ENCODE results near the gene PLEKHH2.
"Not testable (repeated sequence)": the region's sequence is repeated elsewhere in the genome, so short reads cannot be mapped to it uniquely, and the experiment has no call there.

The PLEKHH2 gene

GRCh38 chr2:43642363-43642762, 5.3 kb downstream of the PLEKHH2 start:
- no peak for DNase-seq

- no peak for DNase-seq
Measured at GRCh38 chr2:43643680-43644079, 6.6 kb downstream of the PLEKHH2 start.

GRCh38 chr2:43648994-43649701, 12.1 kb downstream of the PLEKHH2 start:
- no peak for DNase-seq

- no peak for DNase-seq
Measured at GRCh38 chr2:43653506-43653905, 16.4 kb downstream of the PLEKHH2 start.

- DNase-seq: no peak
Measured at GRCh38 chr2:43657241-43657640, 20.2 kb downstream of the PLEKHH2 start.

DNA sequence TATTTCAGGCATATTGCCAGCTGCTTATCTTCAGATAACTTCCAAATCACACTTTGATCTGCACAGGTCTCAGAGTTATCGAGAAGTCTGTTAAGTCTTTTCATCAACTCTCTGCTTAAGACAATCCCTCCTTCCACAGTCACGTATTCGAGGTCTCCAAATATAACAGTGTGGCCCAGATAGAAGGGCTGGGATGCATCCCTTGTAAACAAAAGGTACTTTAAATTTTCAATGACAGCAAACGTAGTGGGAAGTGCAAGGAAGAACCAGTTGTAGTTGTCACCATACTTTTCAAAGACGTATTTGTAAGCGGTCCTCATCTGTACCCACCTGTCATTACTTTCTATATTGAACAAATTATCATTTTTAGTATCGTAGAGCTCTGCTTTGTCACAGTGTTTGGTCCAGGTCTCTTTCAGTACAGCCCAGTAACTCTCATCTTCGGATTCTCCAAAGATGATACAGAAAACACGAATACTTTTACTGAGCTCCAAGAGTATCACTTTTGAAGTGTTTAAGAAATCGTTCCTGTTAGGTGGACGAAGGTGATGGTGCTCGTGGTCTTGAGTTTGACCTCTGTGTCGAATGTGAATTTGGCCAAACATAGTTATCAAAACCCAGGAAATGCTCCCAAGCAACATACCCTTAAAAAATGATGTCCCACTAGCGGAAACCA, 38.7 kb downstream of the PLEKHH2 start:
- DNase-seq: no peak

GRCh38 chr2:43676322-43677050, 39.4 kb downstream of the PLEKHH2 start, which contains the start of gene C1GALT1C1L:
Gene C1GALT1C1L, minus strand, starts transcription at chr2:43676429. Its CDS starts 107 bp downstream, at chr2:43676322.
- peak; percentile 19 for DNase-seq

GRCh38 chr2:43677783-43678182, 40.7 kb downstream of the PLEKHH2 start:
- DNase-seq: not testable (repeated sequence)

DNA sequence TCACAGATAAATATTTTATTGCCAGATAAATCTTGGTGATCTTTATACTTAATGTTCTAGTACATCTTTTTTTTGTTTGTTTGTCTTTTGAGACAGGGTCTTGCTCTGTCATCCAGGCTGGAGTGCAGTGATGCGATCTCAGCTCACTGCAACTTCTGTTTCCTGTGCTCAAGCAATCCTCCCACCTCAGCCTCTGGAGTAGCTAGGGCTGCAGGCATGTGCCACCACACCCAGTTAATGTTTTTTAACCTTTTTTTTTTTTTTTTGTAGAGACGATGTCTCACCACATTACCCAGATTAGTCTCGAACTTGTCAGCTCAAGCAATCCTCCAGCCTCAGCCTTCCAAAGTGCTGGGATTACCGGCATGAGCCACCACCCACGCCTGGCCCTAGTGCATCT, 48.3 kb downstream of the PLEKHH2 start:
- no peak for DNase-seq

DNA sequence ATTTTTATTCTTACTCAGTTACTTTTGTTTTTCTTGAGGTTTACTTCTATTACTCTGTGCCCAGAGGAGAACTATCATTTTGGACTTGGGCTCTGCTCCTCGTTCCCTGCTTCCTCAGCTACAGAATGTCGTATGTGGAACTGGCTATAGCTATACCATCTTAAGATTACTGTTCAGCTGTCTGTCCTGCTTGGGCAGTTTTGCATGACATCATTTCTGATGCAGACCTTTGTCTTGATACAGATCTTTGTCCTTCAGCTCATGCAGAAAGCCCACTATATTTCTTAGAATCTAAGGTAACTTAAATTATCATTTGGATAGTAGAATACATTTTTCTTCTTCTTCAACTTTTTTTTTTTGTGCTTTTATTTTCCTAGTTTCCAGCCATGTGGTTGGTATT, 52.9 kb downstream of the PLEKHH2 start:
- DNase-seq: no peak

- no peak for DNase-seq
Measured at GRCh38 chr2:43692428-43692994, 55.5 kb downstream of the PLEKHH2 start.

DNA sequence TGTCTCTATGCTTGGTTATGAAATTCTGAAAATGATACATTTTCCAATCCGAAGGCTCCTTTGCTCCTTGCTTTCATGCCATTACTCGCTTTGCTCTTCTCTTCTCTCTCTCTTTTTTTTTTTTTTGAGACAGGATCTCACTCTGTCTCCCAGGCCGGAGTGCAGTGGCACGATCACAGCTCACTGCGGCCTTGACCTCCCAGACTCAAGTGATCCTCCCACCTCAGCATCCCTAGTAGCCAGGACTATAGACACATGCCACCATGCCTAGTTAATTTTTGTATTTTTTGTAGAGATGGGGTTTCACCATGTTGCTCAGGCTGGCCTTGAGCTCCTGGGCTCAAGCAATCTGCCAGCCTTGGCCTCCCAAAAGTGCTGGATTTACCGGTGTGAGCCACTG, 61.1 kb downstream of the PLEKHH2 start:
- not testable (repeated sequence) for DNase-seq

DNA sequence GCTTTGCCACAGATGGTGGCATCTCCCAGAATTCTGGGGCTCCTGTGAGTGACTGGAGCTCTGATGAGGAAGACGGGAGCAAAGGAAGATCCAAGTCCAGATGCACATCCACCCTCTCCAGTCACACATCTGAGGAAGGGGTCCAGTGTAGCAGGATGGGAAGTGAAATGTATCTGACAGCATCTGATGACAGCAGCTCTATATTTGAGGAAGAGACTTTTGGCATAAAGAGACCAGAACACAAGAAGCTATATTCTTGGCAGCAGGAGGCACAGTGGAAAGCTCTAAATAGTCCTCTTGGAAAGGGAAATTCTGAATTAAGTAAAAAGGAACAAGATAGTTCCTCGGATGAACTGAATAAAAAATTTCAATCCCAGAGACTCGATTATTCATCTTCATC, 62.7 kb downstream of the PLEKHH2 start:
- no peak for DNase-seq

GRCh38 chr2:43701111-43701510, 64.1 kb downstream of the PLEKHH2 start:
- DNase-seq: peak; percentile 60

- no peak for DNase-seq
Measured at GRCh38 chr2:43707255-43708015, 70.4 kb downstream of the PLEKHH2 start.

GRCh38 chr2:43708178-43708577, 71.1 kb downstream of the PLEKHH2 start:
- no peak for DNase-seq

- no peak for DNase-seq
Measured at GRCh38 chr2:43708891-43709290, 71.8 kb downstream of the PLEKHH2 start.

DNA sequence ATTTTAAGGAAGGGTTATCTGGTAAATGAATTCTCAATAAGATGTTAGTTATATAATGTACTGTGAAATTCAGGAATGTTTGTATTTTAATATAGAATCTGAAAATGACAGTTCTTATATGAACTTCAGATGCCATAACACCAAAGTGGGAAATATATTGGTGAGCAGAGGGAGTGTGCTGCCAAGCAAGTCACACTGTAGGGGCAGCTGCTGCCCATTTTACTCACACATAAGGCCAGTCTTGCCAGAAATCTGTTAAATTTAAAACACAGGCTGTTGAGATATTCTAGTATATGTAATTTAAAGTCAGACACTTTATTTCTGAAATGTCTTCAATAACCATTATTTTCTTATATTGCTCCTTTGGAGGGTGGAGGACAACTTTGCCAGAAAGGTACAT, 73.8 kb downstream of the PLEKHH2 start:
- no peak for DNase-seq

DNA sequence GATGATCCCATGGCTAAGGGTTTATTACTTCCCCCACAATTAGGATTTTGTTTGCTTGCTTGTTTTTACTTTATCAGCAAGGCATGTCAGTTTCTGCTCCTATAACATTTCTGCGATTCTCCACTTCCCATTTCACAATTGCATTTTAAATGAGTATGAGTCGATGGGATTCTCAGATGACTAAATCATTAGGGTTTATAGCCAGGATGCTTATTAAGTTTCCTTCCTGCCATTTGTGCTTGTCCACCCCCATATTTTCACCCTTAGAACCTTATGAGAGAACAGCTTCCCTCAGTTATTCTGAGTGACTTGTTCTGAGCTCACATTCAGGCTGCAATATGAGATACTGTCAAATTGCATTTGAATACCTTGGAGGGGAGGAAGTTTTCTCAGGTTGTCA, 77.1 kb downstream of the PLEKHH2 start:
- DNase-seq: no peak

DNA sequence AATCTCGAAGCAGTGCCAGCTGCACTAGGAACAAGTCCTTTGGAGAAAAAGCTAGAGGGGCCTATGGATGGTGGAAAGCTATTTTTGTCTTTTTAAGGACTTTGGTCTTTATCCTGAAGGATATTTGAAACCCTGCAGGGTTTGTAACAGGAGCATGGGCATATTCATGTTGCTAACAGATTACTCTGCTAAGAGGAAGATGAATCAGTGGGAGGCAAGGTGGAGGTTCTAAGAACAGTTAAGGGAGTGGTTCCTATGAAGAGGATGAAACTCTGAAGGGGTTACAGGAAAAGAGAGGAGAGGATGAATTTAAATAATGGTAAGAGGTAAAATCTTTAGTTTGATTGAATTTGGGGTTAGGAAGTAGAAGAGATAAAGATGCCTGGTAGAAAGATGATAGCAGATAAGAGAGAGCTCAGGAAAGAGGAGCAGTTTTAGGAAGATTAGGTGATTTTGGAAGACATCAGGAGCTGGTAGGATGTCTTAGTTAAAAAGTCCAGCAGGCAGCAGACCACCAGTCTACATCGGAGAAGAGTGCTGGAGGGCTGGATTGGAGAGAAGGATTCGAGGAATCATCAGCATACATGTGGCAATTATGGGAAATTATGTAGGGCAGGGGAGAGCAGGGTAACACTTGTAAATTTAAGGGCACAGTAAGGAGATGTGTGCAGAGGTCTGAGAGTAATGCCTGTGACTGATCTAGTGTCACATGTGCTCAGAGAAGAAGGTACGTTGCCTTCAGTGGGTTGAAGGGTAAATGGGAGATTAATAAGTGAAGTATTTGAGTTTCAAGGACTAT, 78.4 kb downstream of the PLEKHH2 start:
- no peak for DNase-seq

DNA sequence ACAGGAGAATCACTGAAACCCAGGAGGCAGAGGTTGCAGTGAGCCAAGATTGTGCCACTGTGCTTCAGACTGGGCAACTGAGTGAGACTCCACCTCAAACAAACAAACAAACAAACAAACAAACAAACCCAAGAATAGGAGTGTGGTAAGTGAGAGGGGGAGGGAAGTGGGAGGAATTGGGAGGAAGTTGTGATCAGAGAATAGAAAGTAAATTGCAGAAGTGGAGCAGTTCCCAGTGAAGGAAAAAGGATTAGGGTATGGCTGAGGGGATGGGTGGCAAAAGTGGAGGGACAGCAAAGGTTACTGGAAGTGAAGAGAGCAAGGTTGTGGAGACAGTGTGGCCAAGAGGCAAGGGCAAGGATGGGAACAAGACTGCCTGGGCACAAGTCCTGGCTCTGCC, 80.3 kb downstream of the PLEKHH2 start:
- no peak for DNase-seq

Data from NCI-H524 treated with DMSO at 0.1 percent for 48 hours (cell line).